Measurements from ENCODE around the gene AATF. TPM values are rescaled to one million over a fixed set of nuclear protein-coding genes. Genes with fewer than 3 reads are reported as not detected.

The AATF gene
- polyA plus RNA-seq, 3 donors: 24.3 to 57.9 (median 41.1) TPM

- H3K79me2 ChIP-seq (ENCODE audit: insufficient read depth, low read length): peaks cover 28% of the 10 kb centered on the region
- H3K4me1 Mint-ChIP-seq: peaks cover 11% of the 10 kb centered on the region
Observed at GRCh38 chr17:36983618-36984017, 34.9 kb downstream of the AATF start.

GRCh38 chr17:36989173-36989572 lies 40.4 kb downstream of the AATF start:
- 97% methylated on average over 6 of the region's 6 CpGs for WGBS (ENCODE audit: insufficient coverage)
- DNase-seq: no peak
- Histone ChIP-seq H2AFZ (ENCODE audit: insufficient read depth, low read depth, low read length, poor library complexity, severe bottlenecking) (no peak overlapping the region), H3K9ac (ENCODE audit: insufficient read depth, low read length, poor library complexity, severe bottlenecking) (no peak overlapping the region), H3K4me2 (replicated peaks; ENCODE audit: extremely low read depth, low read length, poor library complexity, severe bottlenecking) (no peak overlapping the region), H4K20me1 (ENCODE audit: insufficient read depth, low read length) (peaks cover 37% of the 10 kb centered on the region), H3K79me2 (ENCODE audit: insufficient read depth, low read length) (peaks cover 3% of the 10 kb centered on the region), H3K27ac (ENCODE audit: low read depth in 1 of 2, low read length in 2 of 2) (no peak overlapping the region), H3K4me3 (replicated peaks in 1 of 3; ENCODE audit: low read depth in 2 of 3, low read length in 3 of 3) (no peak overlapping the region), H3K36me3 (replicated peaks in 1 of 2; ENCODE audit: control insufficient read depth in 1 of 2, insufficient read depth in 2 of 2, low read length in 2 of 2) (peaks cover 83 to 100% of the 10 kb centered on the region in 2 donors), H3K9me3 (replicated peaks in 1 of 2; ENCODE audit: control insufficient read depth in 1 of 2, insufficient read depth in 1 of 2, low read length in 2 of 2) (no peaks in the 10 kb centered on the region), H3K27me3 (ENCODE audit: control insufficient read depth in 2 of 2, insufficient read depth in 2 of 2, low read length in 2 of 2) (no peaks in the 10 kb centered on the region), H3K4me1 (ENCODE audit: control insufficient read depth in 1 of 2, insufficient read depth in 2 of 2, low read length in 2 of 2) (no peaks in the 10 kb centered on the region)
- Mint-ChIP-seq H3K4me1 (no peaks in the 10 kb centered on the region), H3K36me3 (peaks cover 66 to 89% of the 10 kb centered on the region in 2 donors), H3K27me3 (ENCODE audit: low read depth in 3 of 3) (peaks cover 0 to 2% (median 0%) of the 10 kb centered on the region in 3 donors), H3K27ac (no peak overlapping the region), H3K9me3 (no peaks in the 10 kb centered on the region), H3K4me3 (no peak overlapping the region)
- no peak for TF ChIP-seq CTCF (IDR thresholded peaks at IDR 0.05)
- intact Hi-C loops (cut with micrococcal nuclease): no loop called here

More at GRCh38 chr17:36983618-36984017, 34.9 kb downstream of the AATF start:
- no peak overlapping the region for H3K4me2 ChIP-seq (replicated peaks; ENCODE audit: extremely low read depth, low read length, poor library complexity, severe bottlenecking)
- no peak for TF ChIP-seq CTCF (IDR thresholded peaks at IDR 0.05)
- intact Hi-C loops (cut with micrococcal nuclease): no loop called here
- Mint-ChIP-seq H3K36me3 (peaks cover 53 to 81% of the 10 kb centered on the region in 2 donors), H3K4me3 (no peak overlapping the region), H3K27ac (no peak overlapping the region), H3K27me3 (ENCODE audit: low read depth in 3 of 3) (peaks cover 0 to 2% (median 0%) of the 10 kb centered on the region in 3 donors), H3K9me3 (peaks cover 0 to 4% (median 0%) of the 10 kb centered on the region in 7 donors)
- no peaks in the 10 kb centered on the region for H3K4me1 ChIP-seq (ENCODE audit: control insufficient read depth in 1 of 2, insufficient read depth in 2 of 2, low read length in 2 of 2)
- H4K20me1 ChIP-seq (ENCODE audit: insufficient read depth, low read length): peaks cover 76% of the 10 kb centered on the region
- no peaks in the 10 kb centered on the region for H3K9me3 ChIP-seq (replicated peaks in 1 of 2; ENCODE audit: control insufficient read depth in 1 of 2, insufficient read depth in 1 of 2, low read length in 2 of 2)
- H3K4me3 ChIP-seq (replicated peaks in 1 of 3; ENCODE audit: low read depth in 2 of 3, low read length in 3 of 3): no peak overlapping the region
- no peak overlapping the region for H3K9ac ChIP-seq (ENCODE audit: insufficient read depth, low read length, poor library complexity, severe bottlenecking)
- no peak for DNase-seq
- no peak overlapping the region for H2AFZ ChIP-seq (ENCODE audit: insufficient read depth, low read depth, low read length, poor library complexity, severe bottlenecking)
- H3K27ac ChIP-seq (ENCODE audit: low read depth in 1 of 2, low read length in 2 of 2): no peak overlapping the region
- peaks cover 32 to 71% of the 10 kb centered on the region in 2 donors for H3K36me3 ChIP-seq (replicated peaks in 1 of 2; ENCODE audit: control insufficient read depth in 1 of 2, insufficient read depth in 2 of 2, low read length in 2 of 2)
- H3K27me3 ChIP-seq (ENCODE audit: control insufficient read depth in 2 of 2, insufficient read depth in 2 of 2, low read length in 2 of 2): no peaks in the 10 kb centered on the region
